Prostate gland (tissue), 2 donors: ENCODE results near the gene NEDD8. TPM values are rescaled to one million over a fixed set of nuclear protein-coding genes. Genes with fewer than 3 reads are reported as not detected.

Source experiments
- DNase-seq: peaks from one replicate; pipeline ENCODE4 v3.0.0-alpha.2; 2019; ENCODE audit warnings: low spot score
- H3K27ac ChIP-seq, 2 donors: fragments of 200-600 bp; sonication (generic); 2 replicates each; pipeline ENCODE4 v1.5.1; 2017 to 2019
- H3K27me3 ChIP-seq: fragments of 200-600 bp; sonication (generic); replicated peaks from 2 replicates; pipeline ENCODE4 v1.5.1; 2019; ENCODE audit not compliant: insufficient read depth
- H3K36me3 ChIP-seq, 2 donors: fragments of 200-600 bp; sonication (generic); 1 replicate in 1 of 2; 2 replicates in 1 of 2; pipeline versions ENCODE4 v1.5.1 to v1.8.1; 2017 to 2019
- H3K4me1 ChIP-seq: fragments of 200-600 bp; sonication (generic); replicated peaks from 2 replicates; pipeline ENCODE4 v1.5.1; 2019
- H3K4me3 ChIP-seq, 2 donors: fragments of 200-600 bp; sonication (generic); 2 replicates each; pipeline ENCODE4 v1.5.1; 2017 to 2019
- H3K9me3 ChIP-seq: fragments of 200-600 bp; sonication (generic); 2 replicates; pipeline ENCODE4 v1.5.1; 2017
- CTCF ChIP-seq, 4 experiments: fragments of 200-600 bp in 2 of 4; fragments of 450-650 bp in 2 of 4; sonication (generic) in 2 of 4; IDR thresholded peaks; 1 replicate in 3 of 4; 2 replicates in 1 of 4; pipeline ENCODE4 v1.5.1; 2016 to 2019; ENCODE audit warnings: antibody characterized with exemption in 4 of 4, mild to moderate bottlenecking in 2 of 4, moderate library complexity in 2 of 4
- POLR2A ChIP-seq: fragments of 450-650 bp; IDR thresholded peaks from one replicate; pipeline ENCODE4 v1.6.1; 2016; ENCODE audit warnings: antibody characterized with exemption, mild to moderate bottlenecking
- POLR2AphosphoS5 ChIP-seq: sonication (generic); formaldehyde crosslinking; IDR thresholded peaks from one replicate; pipeline ENCODE4 v1.6.1; 2017; ENCODE audit warnings: antibody characterized with exemption
- WGBS: methylation state at CpG from one replicate; pipeline ENCODE4 v1.1.5; 2018; 5-methylcytosine and 5-hydroxymethylcytosine counted together
- intact Hi-C: fragments of 100-400 bp; cut with DNase I; formaldehyde crosslinking; loops from one replicate; pipeline ENCODE4 v1.14.2; 2022
- total RNA-seq, 2 donors: library from RNA; depleted of rRNA; stranded (reverse); fragments of >200 nt; gene quantifications; one replicate each; pipeline ENCODE4 v1.1.0, GENCODE V29; 2016

NEDD8 gene
- total RNA-seq, 2 donors from 2014 or later, result 114 to 185 TPM

GRCh38 chr14:24266344-24267244 lies 34.4 kb upstream of the NEDD8 start:
- Histone ChIP-seq H3K27me3 (no peaks in the 10 kb centered on the region), H3K9me3 (no peaks in the 10 kb centered on the region), H3K4me3 (no peak overlapping the region), H3K4me1 (no peaks in the 10 kb centered on the region), H3K27ac (no peak overlapping the region), H3K36me3 (peaks cover 0 to 6% of the 10 kb centered on the region in 2 donors)
- no peak for TF ChIP-seq POLR2AphosphoS5
- TF ChIP-seq POLR2A, result no peak
- no peak for TF ChIP-seq CTCF (IDR thresholded peaks at IDR 0.05)
- 91% methylated on average over 18 of the region's 18 CpGs for WGBS
- no peak for DNase-seq
- intact Hi-C loops, result no loop called here

- intact Hi-C loops, result no loop called here
- Histone ChIP-seq H3K36me3 (peaks cover 0 to 6% of the 10 kb centered on the region in 2 donors), H3K9me3 (no peaks in the 10 kb centered on the region), H3K4me3 (no peak overlapping the region), H3K4me1 (no peaks in the 10 kb centered on the region), H3K27me3 (no peaks in the 10 kb centered on the region), H3K27ac (peak overlapping the region in 1 of 2 donors; percentile 1)
- no peak for TF ChIP-seq POLR2A
- no peak for TF ChIP-seq CTCF (IDR thresholded peaks at IDR 0.05)
- no peak for TF ChIP-seq POLR2AphosphoS5
- no peak for DNase-seq
- 28% methylated on average over 6 of the region's 6 CpGs for WGBS
Measured at GRCh38 chr14:24264298-24264697, 32.1 kb upstream of the NEDD8 start.

- no peaks in the 10 kb centered on the region for H3K9me3 ChIP-seq
- WGBS, result 54% methylated on average over 6 of the region's 6 CpGs
- H3K36me3 ChIP-seq, result peaks cover 0 to 6% of the 10 kb centered on the region in 2 donors
- no peak overlapping the region for H3K4me3 ChIP-seq
- DNase-seq, result no peak
- intact Hi-C loops, result no loop called here
- H3K4me1 ChIP-seq, result no peaks in the 10 kb centered on the region
- no peaks in the 10 kb centered on the region for H3K27me3 ChIP-seq
- TF ChIP-seq POLR2AphosphoS5, result peak; percentile 5
- TF ChIP-seq POLR2A, result no peak
- no peak for TF ChIP-seq CTCF (IDR thresholded peaks at IDR 0.05)
- H3K27ac ChIP-seq, result peak overlapping the region in 1 of 2 donors; percentile 1
Measured at GRCh38 chr14:24263848-24264247, 31.7 kb upstream of the NEDD8 start.

- 79% methylated on average over 14 of the region's 14 CpGs for WGBS
- Histone ChIP-seq H3K9me3 (no peaks in the 10 kb centered on the region), H3K4me3 (no peak within 1 kb of the TSS), H3K4me1 (no peaks in the 10 kb centered on the region), H3K27ac (peak within 1 kb of the TSS in 1 of 2 donors; percentile 1), H3K36me3 (peaks cover 0 to 6% of the 10 kb centered on the region in 2 donors), H3K27me3 (no peaks in the 10 kb centered on the region)
- TF ChIP-seq POLR2AphosphoS5 (no peak), POLR2A (peak; percentile 12)
- intact Hi-C loops, result no loop called here
- no peak for DNase-seq
Measured at GRCh38 chr14:24262821-24263733, 30.9 kb upstream of the NEDD8 start, which contains the start of gene TGM1. TSS of gene TGM1 (minus strand) at chr14:24263177. CDS start at chr14:24262352, 825 bp downstream.

- WGBS, result 92% methylated on average over 18 of the region's 19 CpGs
- H3K27me3 ChIP-seq, result no peaks in the 10 kb centered on the region
- TF ChIP-seq POLR2AphosphoS5 (no peak), CTCF (IDR thresholded peaks at IDR 0.05) (no peak), POLR2A (no peak)
- intact Hi-C loops, result no loop called here
- no peak for DNase-seq
- H3K27ac ChIP-seq, result no peak overlapping the region
- no peaks in the 10 kb centered on the region for H3K9me3 ChIP-seq
- no peak overlapping the region for H3K4me3 ChIP-seq
- peaks cover 0 to 6% of the 10 kb centered on the region in 2 donors for H3K36me3 ChIP-seq
- H3K4me1 ChIP-seq, result no peaks in the 10 kb centered on the region
Measured at GRCh38 chr14:24261969-24262327, 29.8 kb upstream of the NEDD8 start.
